Dermis microvascular lymphatic vessel endothelial cell (primary cell): ENCODE measurements around the gene VPS11. TPM values are rescaled to one million over a fixed set of nuclear protein-coding genes. Genes with fewer than 3 reads are reported as not detected.
"Not testable (repeated sequence)": the region's sequence is repeated elsewhere in the genome, so short reads cannot be mapped to it uniquely, and the experiment has no call there.

Experiments used
- DNase-seq, 2 donors: peaks; one replicate each; pipeline versions ENCODE4 v3.0.0 to v3.0.0-alpha.2; 2010; ENCODE audit warnings: low read depth in 2 of 2
- total RNA-seq: library from RNA; depleted of rRNA; stranded (reverse); fragments of >200 nt; gene quantifications from 2 replicates; pipeline ENCODE4 v1.2.1, GENCODE V29; 2014

The VPS11 gene
- 20.0 and 34.8 TPM in 2 replicates for total RNA-seq

DNA sequence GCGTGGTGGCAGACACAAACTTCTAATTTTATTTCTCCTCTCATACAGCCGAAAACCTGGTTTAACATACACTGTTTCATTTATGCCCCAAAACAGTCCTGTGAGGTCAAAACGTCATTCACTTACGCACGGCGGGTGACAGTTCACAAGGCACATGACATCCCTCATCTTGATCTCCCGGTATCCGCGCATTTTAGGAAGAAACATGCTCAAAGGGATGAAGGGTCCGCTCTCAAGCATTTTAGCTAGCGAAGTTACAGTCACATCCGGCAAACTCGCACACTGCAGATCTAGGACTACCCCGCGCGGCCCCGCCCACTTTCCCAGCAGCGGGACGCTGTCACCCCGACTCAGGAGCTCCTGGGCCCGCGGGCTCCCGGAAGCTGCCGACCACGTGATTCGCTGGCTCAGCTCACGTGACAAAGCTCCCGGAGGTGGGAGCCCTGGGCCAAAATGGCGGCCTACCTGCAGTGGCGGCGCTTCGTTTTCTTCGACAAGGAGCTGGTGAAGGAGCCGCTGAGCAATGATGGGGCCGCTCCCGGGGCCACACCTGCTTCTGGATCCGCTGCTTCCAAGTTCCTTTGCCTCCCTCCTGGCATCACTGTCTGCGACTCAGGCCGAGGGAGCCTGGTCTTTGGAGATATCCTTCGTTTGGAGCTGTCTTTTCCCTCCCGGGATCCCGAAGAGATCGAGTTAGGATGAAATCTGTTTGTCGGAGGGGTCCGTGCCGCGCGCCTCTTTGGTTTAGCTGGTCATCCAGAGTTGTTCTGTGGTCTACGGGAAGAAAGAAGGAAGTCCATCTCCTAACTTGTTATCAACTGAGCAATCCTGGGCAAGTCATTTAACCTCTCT, at the start of gene VPS11:
TSS of gene VPS11 (plus strand) at position 448 of the 852 bp plus-strand sequence. CDS start at position 454, 6 bp downstream.
- DNase-seq: peak; percentile 86 to 96

DNA sequence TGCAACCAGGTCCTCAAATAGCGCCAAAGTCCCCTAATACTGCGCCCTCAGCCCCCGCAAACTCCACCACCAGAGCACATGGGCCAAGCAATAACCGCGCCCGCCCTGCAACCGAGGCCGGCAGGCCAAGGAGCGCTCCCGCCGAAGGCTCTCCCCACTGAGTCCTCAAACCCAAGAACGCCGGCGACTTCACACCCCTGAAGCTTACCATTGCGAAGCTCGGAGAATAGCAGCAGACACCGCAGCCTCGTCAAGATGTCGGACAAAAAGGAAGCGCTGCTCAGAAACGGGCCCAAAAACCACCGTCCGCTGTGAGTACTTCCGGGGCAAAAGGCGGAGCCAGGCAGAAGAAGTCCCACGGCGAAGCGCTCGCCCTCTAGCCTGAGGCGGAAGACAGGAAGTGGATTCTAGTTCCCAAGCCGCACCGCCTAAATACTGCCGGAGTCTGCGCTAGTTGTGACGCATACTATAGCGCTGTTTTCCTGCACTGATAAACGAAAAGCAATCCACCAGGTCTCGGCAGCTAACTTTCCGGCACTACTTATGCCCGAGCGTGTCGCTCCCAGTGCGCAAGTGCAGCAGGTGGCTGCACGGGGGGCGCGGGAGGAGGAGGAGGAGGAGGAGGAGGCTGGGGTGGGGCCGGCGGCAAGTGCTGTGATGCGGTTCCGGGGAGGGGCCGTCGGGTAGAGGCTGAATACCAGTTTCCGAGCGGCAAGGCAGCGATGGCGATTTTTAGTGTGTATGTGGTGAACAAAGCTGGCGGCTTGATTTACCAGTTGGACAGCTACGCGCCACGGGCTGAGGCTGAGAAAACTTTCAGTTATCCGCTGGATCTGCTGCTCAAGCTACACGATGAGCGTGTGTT, 49.3 kb upstream of the VPS11 start, which contains the start of the genes RPS25 and TRAPPC4:
TSS of gene RPS25 (minus strand) at position 270 of the 865 bp plus-strand sequence. CDS start at position 211, 59 bp downstream.
TSS of gene TRAPPC4 (plus strand) at position 693 of the 865 bp plus-strand sequence. CDS start at position 723, 30 bp downstream.
- DNase-seq: peak; percentile 93 to 97

DNA sequence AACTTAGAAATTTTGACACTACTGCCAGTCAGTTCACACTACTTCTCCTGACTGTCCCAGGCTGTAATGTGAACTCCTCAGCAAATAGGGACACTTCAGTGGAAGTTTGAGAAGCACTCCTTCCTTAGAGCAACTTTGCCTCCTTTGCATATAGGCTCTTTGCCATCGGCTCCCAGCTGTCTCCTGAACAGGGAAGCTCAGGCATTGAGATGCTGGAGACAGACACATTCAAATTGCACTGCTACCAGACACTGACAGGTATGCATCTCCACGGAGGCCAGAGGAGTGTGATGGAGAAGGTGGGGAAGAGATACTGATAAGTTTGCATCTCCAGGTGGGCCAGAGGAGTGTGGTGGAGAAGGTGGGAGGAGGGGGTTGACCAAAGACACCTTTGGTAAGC, 47.6 kb upstream of the VPS11 start:
- no peak for DNase-seq

DNA sequence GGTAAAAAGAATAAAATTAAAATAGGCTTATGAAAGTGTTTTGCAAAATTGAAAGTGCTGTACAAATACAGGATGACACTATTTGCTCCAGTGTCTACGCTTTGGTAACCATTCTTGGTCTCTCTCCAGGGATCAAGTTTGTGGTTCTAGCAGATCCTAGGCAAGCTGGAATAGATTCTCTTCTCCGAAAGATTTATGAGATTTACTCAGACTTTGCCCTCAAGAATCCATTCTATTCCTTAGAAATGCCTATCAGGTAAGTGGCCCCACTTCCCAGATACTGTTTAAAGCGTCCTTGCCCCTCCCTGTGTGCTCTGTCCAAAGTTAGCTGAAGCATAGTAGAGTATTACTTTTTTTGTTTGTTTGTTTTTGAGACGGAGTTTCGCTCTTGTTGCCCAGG, 46.0 kb upstream of the VPS11 start:
- DNase-seq: no peak

DNA sequence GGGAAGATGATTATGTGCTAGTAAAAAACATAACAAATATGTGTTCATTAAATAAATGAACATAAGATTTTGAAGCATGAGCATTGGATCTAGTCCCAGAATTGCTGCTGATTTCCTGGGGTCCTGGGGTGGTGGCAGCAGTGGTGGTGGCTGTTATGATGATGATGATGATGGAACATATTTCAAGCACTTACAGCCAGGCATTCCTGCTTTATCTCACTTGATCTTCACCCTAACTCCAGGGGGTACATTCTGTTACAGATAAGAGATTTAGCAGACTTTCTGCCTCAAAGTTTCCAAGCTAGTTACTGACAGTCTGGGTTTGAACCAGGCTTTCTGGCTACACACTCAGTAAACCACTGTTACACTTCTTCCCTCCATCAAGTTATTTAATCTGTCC, 43.9 kb upstream of the VPS11 start:
- no peak for DNase-seq

DNA sequence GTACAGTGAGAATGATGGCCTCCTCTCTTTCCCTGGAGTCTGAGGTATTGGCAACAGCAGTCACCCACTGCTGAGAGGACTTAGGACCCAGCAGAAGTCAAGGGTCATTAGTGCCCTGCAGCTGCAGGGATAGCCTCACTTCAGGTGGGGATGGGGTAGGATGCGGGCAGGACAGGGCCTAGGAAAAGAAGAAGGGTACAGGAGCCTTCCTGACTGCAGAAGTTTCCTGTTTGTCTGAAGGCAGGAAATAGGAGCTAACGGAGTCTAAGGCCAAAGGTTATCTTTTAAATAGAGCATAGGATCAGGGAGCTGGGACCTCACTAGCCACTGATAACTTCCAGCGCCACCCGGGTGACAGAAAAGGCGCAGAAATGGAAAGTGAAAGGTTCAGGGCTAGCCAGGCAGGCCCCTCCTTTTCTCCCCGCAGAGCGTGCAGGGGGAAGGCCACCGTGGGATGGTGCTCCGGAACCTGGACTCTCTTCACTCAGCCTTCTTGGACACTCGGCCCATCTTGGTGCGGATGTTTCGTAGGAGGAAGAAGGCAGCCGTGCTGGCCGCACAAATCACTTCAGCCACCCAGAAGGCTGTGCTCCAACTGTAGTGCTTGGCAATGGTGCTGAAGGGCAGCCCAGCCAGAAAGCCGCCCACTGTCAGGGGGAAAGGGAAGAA, 43.1 kb upstream of the VPS11 start:
- DNase-seq: no peak

DNA sequence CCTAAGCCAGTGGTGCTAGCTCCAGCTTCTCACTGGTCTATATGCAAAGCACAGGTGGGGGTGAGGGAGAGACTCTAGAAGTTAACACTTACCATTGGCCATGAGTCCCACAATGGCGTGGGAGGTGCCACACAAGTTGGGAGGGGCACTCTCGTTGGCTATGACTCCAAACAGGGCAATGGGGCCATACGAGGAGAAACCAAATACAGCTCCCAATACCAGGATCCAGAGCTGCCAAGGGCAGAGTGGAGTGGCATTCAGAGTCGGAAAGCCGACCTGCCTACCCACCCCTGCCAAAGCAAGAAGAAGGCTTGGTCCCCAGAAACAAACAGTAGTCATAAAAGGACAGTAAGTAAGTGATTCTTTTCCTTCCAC, 42.5 kb upstream of the VPS11 start:
- DNase-seq: no peak

DNA sequence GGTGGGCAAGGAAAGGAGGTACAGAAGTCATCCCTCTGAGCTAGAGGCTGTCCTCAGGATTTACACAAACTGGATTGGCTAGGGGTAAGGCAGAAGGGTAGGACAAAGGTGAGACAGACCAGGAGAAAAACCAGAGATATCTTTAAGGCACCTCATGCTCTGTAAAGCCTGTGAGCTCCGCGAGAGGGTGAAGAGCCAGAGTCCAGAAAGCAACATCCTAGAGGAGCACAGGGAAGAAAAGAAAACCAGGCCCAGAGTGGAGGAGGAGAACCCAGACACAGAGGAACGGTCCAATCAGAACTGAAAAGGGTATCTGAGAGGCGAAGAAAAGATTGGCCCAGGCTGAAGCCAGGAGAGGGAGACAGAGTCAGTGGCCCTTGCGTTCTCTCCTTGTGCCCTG, 42.1 kb upstream of the VPS11 start:
- no peak for DNase-seq

DNA sequence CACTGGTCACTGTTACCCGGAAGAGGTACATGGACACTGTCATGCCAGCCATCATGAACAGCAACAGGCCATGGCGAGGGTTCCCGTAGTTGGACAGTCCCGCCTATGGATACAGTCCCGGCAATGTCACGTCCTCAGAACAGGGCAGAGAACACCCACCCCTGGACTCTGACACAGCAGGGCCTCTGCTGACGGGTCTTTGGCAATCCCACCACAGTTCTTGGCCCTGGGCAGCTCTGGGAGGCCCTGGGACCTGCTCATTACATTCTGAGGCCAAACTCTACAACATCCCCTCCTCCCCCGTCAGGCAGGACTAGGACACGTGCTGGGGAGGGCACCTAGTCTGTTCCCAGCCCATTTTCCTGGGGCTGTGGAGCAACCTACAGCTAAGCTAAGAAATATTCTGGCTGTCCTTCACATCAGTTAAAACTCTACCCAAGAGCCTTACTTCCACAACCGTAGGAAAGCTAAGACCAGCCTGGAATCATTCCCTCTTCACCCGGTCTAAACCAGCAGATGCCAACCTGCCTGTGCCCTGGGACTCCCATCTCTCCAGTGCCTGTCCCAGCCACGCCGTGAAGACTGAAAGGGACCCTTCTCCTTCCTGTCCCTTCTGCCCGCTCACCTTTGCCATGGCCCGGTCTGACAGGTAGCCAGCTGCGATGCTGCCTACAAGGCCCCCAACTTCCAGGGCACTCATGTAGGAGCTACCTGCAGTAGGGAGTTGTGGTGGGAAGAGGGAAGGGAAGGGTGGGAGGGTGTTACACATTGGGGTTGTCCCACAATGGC, 41.4 kb upstream of the VPS11 start:
- no peak for DNase-seq

DNA sequence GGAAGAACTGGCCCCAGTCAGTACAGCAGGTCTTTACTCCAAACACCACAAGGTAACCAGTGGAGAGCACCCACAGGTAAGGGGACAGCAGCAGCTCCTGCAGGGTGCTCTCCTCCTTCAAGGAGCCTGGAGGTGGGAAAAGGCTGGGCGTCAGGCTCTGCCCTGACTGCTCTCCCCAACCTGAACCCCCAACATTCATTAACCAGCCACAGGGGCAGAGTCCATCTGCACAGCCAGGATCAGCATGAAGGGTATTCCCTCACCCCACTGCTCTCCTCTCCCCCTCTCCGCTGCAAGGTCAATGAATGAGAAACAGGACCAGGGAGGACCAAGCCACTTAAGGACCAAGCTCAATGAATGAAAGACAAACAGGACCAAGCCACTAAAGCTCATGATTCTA, 40.6 kb upstream of the VPS11 start:
- no peak for DNase-seq

DNA sequence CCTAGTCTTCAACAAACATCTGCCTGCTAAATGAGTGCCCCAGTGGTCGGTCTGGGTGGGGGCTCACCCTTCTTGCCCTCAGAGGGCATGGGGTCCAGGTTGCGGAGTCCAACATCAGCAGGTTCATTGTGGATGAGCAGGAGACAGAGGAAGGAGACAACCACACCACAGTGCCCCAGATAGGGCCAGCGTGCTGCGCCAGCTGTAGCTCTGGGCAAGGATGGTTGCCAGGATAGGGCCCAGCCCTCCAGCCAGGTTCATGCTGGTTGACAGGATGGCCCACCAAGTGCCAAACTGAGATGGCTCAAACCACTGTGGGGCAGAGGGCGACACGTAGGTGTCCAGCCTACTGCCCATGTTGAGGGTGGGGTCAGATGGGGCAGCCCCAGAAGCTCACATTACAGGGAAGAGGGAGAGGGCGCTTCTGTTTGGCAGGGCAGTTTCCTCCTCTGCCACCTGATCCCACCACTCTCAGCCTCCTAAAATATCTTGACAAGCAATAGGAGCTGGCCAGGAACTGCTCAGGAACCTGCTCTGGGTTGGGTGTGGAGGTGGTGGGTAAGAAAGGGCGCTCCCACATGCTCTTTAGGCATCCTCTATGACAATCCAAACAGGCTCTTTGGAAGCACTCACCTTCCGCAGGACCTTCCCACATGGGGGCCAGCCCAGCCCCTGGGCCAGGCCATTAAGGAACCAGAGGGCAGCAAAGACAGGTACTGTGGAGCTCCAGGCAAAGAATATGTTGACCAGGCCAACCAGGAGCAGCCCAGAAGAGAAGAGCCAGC, 39.9 kb upstream of the VPS11 start:
- no peak for DNase-seq

DNA sequence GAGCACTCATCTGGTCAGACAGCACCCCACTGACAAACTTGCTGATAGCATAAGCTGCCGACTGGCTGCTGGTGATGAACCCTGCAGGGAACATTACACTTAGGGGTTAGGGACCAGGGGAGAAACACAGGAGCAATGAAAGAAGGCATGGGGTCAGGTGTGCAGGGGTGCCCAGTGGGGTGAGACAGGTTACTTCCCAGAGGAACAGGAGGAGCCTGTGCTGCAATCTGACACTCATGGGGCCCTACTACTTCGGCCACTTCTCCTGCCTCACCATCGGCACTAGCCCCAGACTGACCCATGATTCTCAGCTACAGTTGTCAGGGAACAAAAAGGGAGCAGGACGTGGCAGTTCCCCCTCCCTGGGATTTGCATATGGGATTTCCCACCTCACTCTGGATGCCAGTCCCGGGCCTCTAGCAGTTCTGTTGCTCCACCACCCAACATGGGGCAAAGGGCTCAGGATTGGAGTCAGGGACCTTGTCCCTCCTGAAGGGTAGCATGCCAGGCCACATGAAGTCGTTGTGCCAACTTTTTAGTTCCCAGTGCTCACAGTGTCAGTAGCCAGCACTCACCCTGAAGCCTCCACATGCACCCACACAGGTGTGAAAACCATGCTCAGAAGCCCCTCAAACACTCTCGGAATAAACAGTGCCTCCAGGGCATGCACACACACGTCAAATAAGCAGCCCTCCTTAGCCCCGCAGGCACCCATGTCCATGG, 39.1 kb upstream of the VPS11 start:
- no peak for DNase-seq

DNA sequence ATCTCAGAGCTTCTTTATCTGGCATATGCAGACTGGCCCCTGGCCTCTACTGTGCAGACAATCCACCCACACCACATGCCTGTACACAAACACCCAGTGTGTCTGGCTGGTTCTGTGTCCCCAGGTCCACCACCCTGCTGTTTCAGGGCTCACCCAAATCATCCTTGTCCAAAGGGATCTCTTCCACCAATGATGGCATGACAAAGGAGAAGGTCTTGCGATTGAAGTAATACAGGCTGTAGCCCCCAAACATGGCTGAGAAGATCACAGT, 38.6 kb upstream of the VPS11 start:
- DNase-seq: no peak

DNA sequence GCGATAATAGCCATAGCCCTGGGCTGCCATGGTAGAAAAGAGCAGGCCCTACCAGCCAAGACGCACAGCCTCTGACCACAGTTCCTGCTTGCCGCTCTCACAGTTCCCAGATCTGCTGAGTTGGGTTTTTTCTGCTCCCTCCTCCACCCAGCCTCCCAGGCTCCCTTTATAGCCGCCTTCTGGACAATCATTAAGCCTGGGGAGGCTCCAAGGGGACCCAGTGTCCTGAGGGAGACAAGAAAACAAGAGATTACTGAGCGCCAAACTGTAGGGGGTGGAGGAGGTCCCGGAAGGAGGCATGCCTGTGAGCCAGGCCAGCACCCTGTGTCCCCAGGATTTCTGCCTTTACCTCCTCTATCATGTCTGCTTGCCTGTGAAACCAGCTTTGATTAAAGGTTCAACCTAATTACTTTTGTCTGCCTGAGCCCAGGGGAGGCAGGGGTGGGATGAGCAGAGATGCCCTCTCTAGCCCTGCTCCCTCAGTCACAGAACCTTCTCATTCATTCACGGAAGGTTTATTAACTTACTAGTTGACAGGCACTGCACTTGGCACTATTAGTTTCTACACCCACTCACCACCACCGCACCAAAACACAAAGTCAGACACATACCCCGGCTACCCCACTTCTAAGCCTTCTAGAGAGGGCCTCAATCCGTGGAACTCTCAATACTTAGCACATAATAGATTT, 38.1 kb upstream of the VPS11 start:
- DNase-seq: no peak

DNA sequence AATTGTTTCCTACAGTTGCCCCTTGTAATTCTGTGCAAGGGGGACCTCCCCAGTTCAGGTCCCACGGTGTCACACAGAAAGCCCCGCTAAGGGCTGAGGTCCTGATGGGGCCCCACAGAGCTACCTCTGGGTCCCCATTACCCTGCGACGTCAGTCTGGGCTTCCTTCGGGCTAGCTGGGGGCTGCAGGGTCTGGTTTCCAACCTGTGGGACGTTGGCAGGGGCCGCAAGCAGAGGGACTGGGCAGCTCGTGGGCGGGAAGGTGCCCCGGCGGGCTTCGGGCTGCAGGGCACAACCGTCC, 37.6 kb upstream of the VPS11 start:
- DNase-seq: no peak

DNA sequence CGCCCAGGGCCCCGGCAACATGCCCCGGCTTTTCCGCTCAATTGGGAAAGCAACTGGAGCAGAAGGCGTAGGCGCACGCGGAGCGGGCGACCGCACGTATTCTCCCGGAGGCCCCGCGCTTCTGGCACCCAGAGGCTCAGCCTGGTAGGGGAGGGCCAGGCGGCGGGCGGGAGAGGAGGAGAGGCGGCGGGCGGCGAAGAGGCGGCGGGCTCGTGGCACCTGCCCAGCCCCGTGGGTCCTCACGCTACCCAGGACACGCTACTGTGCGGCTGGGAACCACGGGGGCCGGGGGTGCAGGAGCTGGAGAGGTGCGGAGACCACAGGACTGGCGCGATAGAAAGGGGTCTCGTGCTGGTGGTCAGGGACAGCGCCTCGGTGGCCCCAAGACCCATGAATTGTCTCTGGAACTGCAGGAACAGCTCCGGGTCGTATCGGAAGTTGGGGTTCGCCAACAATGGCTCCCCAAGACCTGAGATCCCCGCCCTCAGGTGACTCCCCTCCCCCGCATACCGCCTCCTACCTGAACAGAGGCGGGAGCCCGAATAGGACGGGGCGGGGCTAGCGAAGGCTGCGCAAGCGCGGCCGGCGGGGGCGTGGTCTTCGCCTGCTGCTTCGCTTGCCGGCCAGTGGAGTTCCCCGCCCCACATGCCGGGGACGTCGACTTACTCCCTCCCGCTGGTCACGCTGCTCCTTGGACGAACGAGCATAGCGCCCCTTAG, 37.1 kb upstream of the VPS11 start, which contains the start of gene SLC37A4:
TSS of gene SLC37A4 (minus strand) at position 549 of the 719 bp plus-strand sequence.
- DNase-seq: peak; percentile 93 to 97

DNA sequence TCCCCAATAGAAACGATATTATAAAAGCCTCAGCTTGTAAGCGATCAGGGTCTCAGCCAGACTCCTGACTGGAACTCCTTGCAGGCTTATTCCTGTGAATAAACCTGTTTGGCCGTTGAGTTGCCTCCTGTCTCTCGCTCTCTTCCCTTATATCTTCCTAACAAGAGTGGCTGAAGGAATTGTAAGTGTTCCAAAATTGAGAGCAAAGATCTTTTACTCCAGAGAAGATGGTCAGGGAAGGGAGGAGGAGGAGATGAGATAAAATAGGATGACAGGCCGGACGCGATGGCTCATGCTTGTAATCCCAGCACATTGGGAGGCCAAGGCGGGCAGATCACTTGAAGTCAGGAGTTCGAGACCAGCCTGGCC, 35.7 kb upstream of the VPS11 start:
- no peak for DNase-seq

DNA sequence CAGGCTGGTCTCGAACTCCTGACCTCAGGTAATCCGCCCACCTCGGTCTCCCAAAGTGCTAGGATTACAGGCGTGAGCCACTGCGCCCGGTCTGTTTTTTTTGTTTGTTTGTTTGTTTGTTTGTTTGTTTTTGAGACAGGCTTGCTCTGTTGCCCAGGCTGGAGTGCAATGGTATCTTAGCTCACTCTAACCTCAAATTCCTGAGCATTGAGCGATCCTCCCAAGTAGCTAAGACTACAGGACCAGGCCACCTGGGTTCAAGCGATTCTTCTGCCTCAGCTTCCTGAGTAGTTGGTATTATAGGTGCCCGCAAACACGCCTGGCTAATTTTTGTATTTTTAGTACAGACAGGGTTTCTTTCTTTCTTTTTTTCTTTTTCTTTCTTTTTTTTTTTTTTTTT, 34.2 kb upstream of the VPS11 start:
- DNase-seq: not testable (repeated sequence)

DNA sequence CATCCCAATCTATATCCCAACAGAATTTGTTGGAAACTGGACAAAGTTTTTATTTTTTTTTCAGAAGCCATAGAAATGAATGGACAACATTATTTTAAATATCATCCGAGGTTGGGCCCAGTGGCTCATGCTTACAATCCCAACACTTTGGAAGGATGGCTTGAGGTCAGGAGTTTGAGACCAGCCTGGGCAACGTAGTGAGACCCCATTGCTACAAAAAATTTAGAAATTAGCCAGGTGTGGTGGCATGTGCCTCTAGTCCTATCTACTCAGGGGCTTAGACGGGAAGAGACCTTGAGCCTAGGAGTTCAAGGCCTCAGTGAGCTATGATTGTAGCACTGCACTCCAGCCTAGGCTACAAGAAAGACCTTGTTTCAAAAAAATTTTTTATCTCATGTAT, 32.8 kb upstream of the VPS11 start:
- no peak for DNase-seq
